ENCODE measurements around the gene EVI5L. TPM values are rescaled to one million over a fixed set of nuclear protein-coding genes. Genes with fewer than 3 reads are reported as not detected.

Gene EVI5L
- total and polyA plus RNA-seq, 2 of the 13 experiments (the other 11 are each of a cell fraction or from before 2014, with no cell fraction given): 1.7 to 2.4 TPM

DNA sequence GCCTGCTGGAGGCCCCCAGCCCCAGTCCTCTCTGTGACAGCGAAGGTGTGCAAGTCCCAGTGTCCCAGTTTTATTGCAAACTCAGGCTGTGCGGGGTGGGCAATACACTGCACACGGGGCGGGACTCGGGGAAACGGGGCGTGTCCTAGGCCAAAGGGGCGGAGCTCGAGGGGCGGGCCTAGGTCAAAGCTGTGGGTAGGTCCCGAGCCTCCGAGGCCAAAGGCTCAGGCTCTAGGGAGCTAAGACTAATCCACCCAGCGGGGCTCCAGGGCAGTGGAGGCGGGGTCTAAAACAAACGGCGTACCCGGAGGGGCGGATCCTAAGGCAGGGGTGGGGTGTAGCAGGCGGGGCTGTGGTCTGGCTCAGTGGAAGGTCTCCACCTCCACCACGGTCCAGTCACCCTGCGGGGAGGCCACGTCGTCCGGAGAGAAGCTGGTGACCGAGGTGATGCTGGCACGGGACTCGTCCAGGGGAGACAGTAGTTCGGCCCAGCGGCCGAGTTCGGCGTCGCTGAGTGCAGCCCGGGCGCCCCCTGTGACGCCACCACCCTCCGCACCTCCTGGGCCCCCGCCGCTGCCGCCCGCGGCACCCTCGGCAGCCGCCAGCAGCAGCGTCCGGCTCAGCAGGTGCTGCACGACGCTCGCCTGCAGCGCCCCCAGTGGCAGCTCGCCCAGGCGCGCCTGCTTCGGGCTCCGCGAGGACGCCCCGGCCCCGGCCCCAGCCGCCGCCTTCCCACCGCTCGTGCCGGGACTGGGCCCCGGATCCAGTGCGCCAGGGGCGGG lies 38.8 kb downstream of the EVI5L start (continued):
- TF ChIP-seq POGK (CRISPR knock-in tag; conservative IDR thresholded peaks at IDR 0.05): peak; percentile 36; the same call in 1 of the 2 replicates
- TF ChIP-seq ZFP90 (CRISPR knock-in tag; IDR thresholded peaks at IDR 0.05; ENCODE audit: borderline replicate concordance): peak; percentile 24
- 0 out of 2 replicates have a peak, but pooled peaks have one; percentile 68 for TF ChIP-seq ZNF160 (CRISPR knock-in tag; IDR thresholded peaks at IDR 0.05)
- no peak for TF ChIP-seq ZNF367 (CRISPR knock-in tag; IDR thresholded peaks at IDR 0.05; ENCODE audit: borderline replicate concordance)
- no peak for TF ChIP-seq DNMT1 (CRISPR knock-in tag; IDR thresholded peaks at IDR 0.05)
- no peak for TF ChIP-seq TBX3 (IDR thresholded peaks at IDR 0.05; ENCODE audit: borderline replicate concordance)
- peak; percentile 39; the same call in 1 of the 2 replicates for TF ChIP-seq ATF3 (CRISPR knock-in tag; IDR thresholded peaks at IDR 0.05)
- TF ChIP-seq ESRRA (CRISPR knock-in tag; IDR thresholded peaks at IDR 0.05; ENCODE audit: low read depth): 0 out of 2 replicates have a peak, but pooled peaks have one; percentile 14
- peak; percentile 57 for TF ChIP-seq ZBTB14 (CRISPR knock-in tag; IDR thresholded peaks at IDR 0.05)
- no peak for TF ChIP-seq IKZF4 (CRISPR knock-in tag; IDR thresholded peaks at IDR 0.05; ENCODE audit: borderline replicate concordance, low read depth, not compliant biosample characterization)
- no peak for TF ChIP-seq ZNF841 (CRISPR knock-in tag; IDR thresholded peaks at IDR 0.05; ENCODE audit: borderline replicate concordance)
- no peak for TF ChIP-seq SOX6 (IDR thresholded peaks at IDR 0.05)
- peak; percentile 42; the same call in 1 of the 2 replicates for TF ChIP-seq SOX6 (CRISPR knock-in tag; IDR thresholded peaks at IDR 0.05)
- TF ChIP-seq, protein P1, sequence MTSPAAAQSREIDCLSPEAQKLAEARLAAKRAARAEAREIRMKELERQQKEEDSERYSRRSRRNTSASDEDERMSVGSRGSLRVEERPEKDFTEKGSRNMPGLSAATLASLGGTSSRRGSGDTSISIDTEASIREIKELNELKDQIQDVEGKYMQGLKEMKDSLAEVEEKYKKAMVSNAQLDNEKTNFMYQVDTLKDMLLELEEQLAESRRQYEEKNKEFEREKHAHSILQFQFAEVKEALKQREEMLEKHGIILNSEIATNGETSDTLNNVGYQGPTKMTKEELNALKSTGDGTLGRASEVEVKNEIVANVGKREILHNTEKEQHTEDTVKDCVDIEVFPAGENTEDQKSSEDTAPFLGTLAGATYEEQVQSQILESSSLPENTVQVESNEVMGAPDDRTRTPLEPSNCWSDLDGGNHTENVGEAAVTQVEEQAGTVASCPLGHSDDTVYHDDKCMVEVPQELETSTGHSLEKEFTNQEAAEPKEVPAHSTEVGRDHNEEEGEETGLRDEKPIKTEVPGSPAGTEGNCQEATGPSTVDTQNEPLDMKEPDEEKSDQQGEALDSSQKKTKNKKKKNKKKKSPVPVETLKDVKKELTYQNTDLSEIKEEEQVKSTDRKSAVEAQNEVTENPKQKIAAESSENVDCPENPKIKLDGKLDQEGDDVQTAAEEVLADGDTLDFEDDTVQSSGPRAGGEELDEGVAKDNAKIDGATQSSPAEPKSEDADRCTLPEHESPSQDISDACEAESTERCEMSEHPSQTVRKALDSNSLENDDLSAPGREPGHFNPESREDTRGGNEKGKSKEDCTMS (CRISPR knock-in tag; conservative IDR thresholded peaks at IDR 0.05): no peak
- peak; percentile 45 for TF ChIP-seq ZFP91 (CRISPR knock-in tag; IDR thresholded peaks at IDR 0.05; ENCODE audit: borderline replicate concordance)
- TF ChIP-seq ZNF512B (CRISPR knock-in tag; IDR thresholded peaks at IDR 0.05; ENCODE audit: borderline replicate concordance): no peak
